Thyroid gland (tissue), 4 donors: ENCODE data around the gene CPB2. TPM values are rescaled to one million over a fixed set of nuclear protein-coding genes. Genes with fewer than 3 reads are reported as not detected.

Experiments used
- DNase-seq, 2 donors: peaks; one replicate each; pipeline ENCODE4 v3.0.0-alpha.2; 2019
- H3K27ac ChIP-seq, 3 donors: fragments of 200-600 bp; sonication (generic); 1 replicate in 2 of 3; 2 replicates in 1 of 3; pipeline ENCODE4 v1.5.1; 2016 to 2019; ENCODE audit warnings: mild to moderate bottlenecking in 1 of 3, moderate library complexity in 1 of 3
- H3K27me3 ChIP-seq: fragments of 200-600 bp; sonication (generic); one replicate; pipeline ENCODE4 v1.5.1; 2019
- H3K36me3 ChIP-seq, 2 donors: fragments of 200-600 bp; sonication (generic); one replicate each; pipeline ENCODE4 v1.5.1; 2016 to 2019
- H3K4me1 ChIP-seq, 2 donors: fragments of 200-600 bp; sonication (generic); one replicate each; pipeline ENCODE4 v1.5.1; 2017 to 2019
- H3K4me3 ChIP-seq, 3 donors: fragments of 200-600 bp; sonication (generic); replicated peaks in 1 of 3; 1 replicate in 2 of 3; 2 replicates in 1 of 3; pipeline ENCODE4 v1.5.1; 2016; ENCODE audit warnings: mild to moderate bottlenecking in 1 of 3
- H3K9me3 ChIP-seq: fragments of 200-600 bp; sonication (generic); one replicate; pipeline ENCODE4 v1.5.1; 2017
- POLR2A ChIP-seq, 2 donors: fragments of 450-650 bp; IDR thresholded peaks; one replicate each; pipeline ENCODE4 v1.6.1; 2017; ENCODE audit warnings: antibody characterized with exemption in 2 of 2, mild to moderate bottlenecking in 2 of 2, moderate library complexity in 1 of 2
- WGBS, 2 donors: methylation state at CpG; one replicate each; pipeline ENCODE4 v1.1.5; 2017; 5-methylcytosine and 5-hydroxymethylcytosine counted together
- intact Hi-C: fragments of 100-400 bp; cut with DNase I; formaldehyde crosslinking; loops from one replicate; pipeline ENCODE4 v1.15.1; 2023
- total RNA-seq, 4 donors: library from RNA; depleted of rRNA; stranded (reverse); fragments of >200 nt; gene quantifications; one replicate each; pipeline ENCODE4 v1.2.3, GENCODE V29; 2016
- TF ChIP-seq, protein P1 (sequence below), 6 experiments: fragments of 200-600 bp in 3 of 6; fragments of 450-650 bp in 3 of 6; sonication (generic) in 3 of 6; IDR thresholded peaks; one replicate each; pipeline ENCODE4 v1.5.1; 2016 to 2019; ENCODE audit warnings: antibody characterized with exemption in 6 of 6, mild to moderate bottlenecking in 2 of 6, inconsistent platforms in 1 of 6, moderate library complexity in 1 of 6

Gene CPB2, protein sequence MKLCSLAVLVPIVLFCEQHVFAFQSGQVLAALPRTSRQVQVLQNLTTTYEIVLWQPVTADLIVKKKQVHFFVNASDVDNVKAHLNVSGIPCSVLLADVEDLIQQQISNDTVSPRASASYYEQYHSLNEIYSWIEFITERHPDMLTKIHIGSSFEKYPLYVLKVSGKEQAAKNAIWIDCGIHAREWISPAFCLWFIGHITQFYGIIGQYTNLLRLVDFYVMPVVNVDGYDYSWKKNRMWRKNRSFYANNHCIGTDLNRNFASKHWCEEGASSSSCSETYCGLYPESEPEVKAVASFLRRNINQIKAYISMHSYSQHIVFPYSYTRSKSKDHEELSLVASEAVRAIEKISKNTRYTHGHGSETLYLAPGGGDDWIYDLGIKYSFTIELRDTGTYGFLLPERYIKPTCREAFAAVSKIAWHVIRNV
- under 1 TPM in 2 of 4 donors, not detected in 2; 0.67 to 0.83 TPM for total RNA-seq

GRCh38 chr13:46104868-46105267 is at the start of gene CPB2:
CPB2 (minus strand) TSS chr13:46105033; CDS start chr13:46105009, 24 bp downstream.
- intact Hi-C loops: no loop called here
- 90 to 95% methylated on average over 4 of the region's 4 CpGs for WGBS, 2 donors
- Histone ChIP-seq H3K27ac (no peak within 1 kb of the TSS), H3K4me1 (no peaks in the 10 kb centered on the region), H3K36me3 (no peaks in the 10 kb centered on the region), H3K27me3 (no peaks in the 10 kb centered on the region), H3K9me3 (no peaks in the 10 kb centered on the region), H3K4me3 (no peak within 1 kb of the TSS)
- no peak for DNase-seq
- TF ChIP-seq, protein P1, sequence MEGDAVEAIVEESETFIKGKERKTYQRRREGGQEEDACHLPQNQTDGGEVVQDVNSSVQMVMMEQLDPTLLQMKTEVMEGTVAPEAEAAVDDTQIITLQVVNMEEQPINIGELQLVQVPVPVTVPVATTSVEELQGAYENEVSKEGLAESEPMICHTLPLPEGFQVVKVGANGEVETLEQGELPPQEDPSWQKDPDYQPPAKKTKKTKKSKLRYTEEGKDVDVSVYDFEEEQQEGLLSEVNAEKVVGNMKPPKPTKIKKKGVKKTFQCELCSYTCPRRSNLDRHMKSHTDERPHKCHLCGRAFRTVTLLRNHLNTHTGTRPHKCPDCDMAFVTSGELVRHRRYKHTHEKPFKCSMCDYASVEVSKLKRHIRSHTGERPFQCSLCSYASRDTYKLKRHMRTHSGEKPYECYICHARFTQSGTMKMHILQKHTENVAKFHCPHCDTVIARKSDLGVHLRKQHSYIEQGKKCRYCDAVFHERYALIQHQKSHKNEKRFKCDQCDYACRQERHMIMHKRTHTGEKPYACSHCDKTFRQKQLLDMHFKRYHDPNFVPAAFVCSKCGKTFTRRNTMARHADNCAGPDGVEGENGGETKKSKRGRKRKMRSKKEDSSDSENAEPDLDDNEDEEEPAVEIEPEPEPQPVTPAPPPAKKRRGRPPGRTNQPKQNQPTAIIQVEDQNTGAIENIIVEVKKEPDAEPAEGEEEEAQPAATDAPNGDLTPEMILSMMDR (IDR thresholded peaks at IDR 0.05): no peak
- TF ChIP-seq POLR2A (IDR thresholded peaks at IDR 0.05): no peak

DNA sequence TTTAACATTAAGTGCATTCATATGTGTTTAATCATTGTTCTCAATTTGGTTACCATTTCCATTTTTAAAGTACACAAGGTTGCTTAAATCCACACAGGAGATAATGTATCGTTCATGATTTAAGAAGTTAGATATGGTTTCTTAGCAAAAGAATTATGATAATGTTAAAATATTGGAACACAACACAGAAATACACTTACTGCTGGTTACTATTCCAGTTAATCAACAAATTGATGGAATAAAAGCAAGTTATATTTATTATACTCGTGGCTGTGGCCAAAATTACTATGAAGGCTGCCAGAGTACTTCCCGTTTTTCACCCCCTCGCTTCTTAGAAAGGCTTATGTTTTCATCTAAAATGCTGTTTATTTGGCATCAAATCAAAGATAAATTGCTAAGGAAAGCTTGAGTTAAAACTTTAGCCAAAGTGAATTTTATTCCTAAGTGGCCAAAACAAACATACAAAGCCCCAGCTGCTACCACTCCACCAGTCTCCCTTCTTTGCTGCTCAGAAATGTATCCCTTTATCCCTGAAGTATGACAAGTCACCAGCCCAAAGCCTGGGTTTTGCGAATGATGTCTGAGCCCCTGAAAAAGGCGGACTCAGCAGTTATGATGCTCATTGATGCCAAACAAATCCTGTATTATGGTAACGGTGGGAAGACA is 49.4 kb upstream of the CPB2 start:
- WGBS, 2 donors: 75% methylated on average over 7 of the region's 7 CpGs
- TF ChIP-seq POLR2A (IDR thresholded peaks at IDR 0.05): no peak
- TF ChIP-seq, protein P1 (IDR thresholded peaks at IDR 0.05): no peak
- Histone ChIP-seq H3K9me3 (no peaks in the 10 kb centered on the region), H3K27ac (no peak overlapping the region), H3K27me3 (no peaks in the 10 kb centered on the region), H3K36me3 (no peaks in the 10 kb centered on the region), H3K4me1 (no peaks in the 10 kb centered on the region), H3K4me3 (no peak overlapping the region)
- intact Hi-C loops: loop anchor here (10.0 kb wide), 1 partner anchor 339 kb away; no protein-coding TSS in a partner anchor
- DNase-seq: no peak

DNA sequence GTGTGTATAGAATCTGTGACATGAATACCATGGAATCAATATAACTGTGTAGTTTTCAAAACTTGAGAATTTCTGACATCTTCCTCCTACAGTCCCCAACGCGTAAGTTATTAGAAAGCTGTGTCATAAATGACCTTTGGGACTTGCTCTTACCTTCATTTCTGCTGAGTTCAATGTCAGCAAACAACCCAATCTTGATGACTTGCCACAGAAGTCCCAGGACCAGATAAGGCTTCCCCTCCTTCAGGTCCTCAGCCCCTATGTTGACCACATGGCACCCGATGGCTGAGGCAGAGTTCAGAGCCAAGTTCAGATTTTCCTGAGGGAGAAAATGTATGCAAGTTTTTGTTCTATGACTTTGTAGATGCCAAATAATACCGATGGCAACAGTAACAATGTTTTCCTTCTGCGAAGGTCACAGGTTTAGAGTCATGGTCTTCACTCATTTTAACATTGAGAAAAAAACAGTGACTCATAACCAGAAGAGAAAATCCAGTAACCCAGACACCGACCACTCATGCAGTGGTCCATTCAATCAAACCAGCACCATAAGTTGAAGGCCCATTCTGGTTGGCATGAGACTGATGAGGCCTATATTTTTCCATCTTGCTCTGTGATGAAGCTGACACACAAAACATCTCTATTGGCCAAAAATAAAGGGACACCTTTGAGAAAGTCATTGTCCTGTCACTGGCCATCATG is 47.9 kb upstream of the CPB2 start:
- no peak for TF ChIP-seq POLR2A (IDR thresholded peaks at IDR 0.05)
- TF ChIP-seq, protein P1 (IDR thresholded peaks at IDR 0.05): no peak
- H3K4me3 ChIP-seq: no peak overlapping the region
- DNase-seq: no peak
- no peaks in the 10 kb centered on the region for H3K4me1 ChIP-seq
- 95 to 96% methylated on average over 6 of the region's 6 CpGs for WGBS, 2 donors
- H3K36me3 ChIP-seq: no peaks in the 10 kb centered on the region
- no peak overlapping the region for H3K27ac ChIP-seq
- H3K9me3 ChIP-seq: no peaks in the 10 kb centered on the region
- H3K27me3 ChIP-seq: no peaks in the 10 kb centered on the region
- intact Hi-C loops: loop anchor here (10.0 kb wide), 1 partner anchor 338 kb away; no protein-coding TSS in a partner anchor

GRCh38 chr13:46150134-46150693 is 45.4 kb upstream of the CPB2 start:
- 94 to 96% methylated on average over 1 of the region's 1 CpG for WGBS, 2 donors
- H3K36me3 ChIP-seq: no peaks in the 10 kb centered on the region

More at GRCh38 chr13:46150134-46150693, 45.4 kb upstream of the CPB2 start:
- no peak for TF ChIP-seq POLR2A (IDR thresholded peaks at IDR 0.05)
- TF ChIP-seq, protein P1 (IDR thresholded peaks at IDR 0.05): no peak
- Histone ChIP-seq H3K4me3 (no peak overlapping the region), H3K9me3 (no peaks in the 10 kb centered on the region), H3K27ac (no peak overlapping the region), H3K4me1 (no peaks in the 10 kb centered on the region), H3K27me3 (no peaks in the 10 kb centered on the region)
- intact Hi-C loops: loop anchor here (10.0 kb wide), 1 partner anchor 335 kb away; no protein-coding TSS in a partner anchor
- no peak for DNase-seq
